ENCODE data around the gene SRPK2. TPM values are rescaled to one million over a fixed set of nuclear protein-coding genes. Genes with fewer than 3 reads are reported as not detected.

The SRPK2 gene
- polyA plus RNA-seq, 1 of the 3 experiments (the other 2 are of a cell fraction), result 15.4 TPM

DNA sequence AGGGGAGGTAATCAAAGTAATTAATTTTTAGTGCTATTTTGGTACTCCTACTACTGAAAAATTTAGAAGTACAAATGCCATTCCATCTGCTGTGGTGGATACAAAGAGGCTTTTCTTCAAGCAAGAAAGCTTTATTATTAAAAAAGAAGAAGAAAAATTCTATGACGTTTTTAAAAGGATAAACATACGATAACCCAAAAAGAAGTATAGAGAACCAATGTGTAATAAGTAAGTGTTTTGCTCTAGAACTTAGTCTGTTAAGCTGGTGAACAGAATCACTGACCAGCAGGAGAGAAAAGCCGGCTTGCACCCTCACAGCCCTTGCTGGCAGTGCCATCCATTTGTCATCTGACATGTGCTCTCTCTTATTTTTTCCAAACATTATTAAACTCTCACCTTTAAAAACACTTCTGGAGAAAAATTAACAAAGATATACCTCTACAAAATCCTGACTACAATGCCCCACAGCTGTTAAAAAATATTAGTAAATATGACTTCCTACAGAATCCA lies 81.5 kb downstream of the SRPK2 start:
- H3K4me3 ChIP-seq (ENCODE audit: low read depth in 2 of 2, low read length in 1 of 2), result no peak overlapping the region
- peaks cover 10% of the 10 kb centered on the region for H3F3A ChIP-seq (replicated peaks; ENCODE audit: insufficient read depth)
- no peak overlapping the region for H3K9ac ChIP-seq
- DNase-seq, result no peak
- ChIA-PET POLR2A (no interaction called here), CTCF (interaction anchor here (0.8 to 2.7 kb wide), 5 partner anchors 11 to 326 kb away, joined by 3 to 9 read pairs (median 3); no protein-coding TSS in a partner anchor)
- H2AFZ ChIP-seq (ENCODE audit: low read depth), result no peak overlapping the region
- H3K36me3 ChIP-seq (replicated peaks in 1 of 2; ENCODE audit: control insufficient read depth in 1 of 2, insufficient read depth in 2 of 2, low read length in 1 of 2), result peaks cover 0 to 3% of the 10 kb centered on the region in 2 experiments
- peaks cover 5 to 13% of the 10 kb centered on the region in 2 experiments; a peak in 3 of 4 replicates for H3K4me1 ChIP-seq (ENCODE audit: control insufficient read depth in 1 of 2, insufficient read depth in 2 of 2, low read depth in 1 of 2, low read length in 1 of 2)
- H3K27me3 ChIP-seq (ENCODE audit: insufficient read depth), result no peaks in the 10 kb centered on the region
- no peaks in the 10 kb centered on the region for H3K9me2 ChIP-seq
- H4K20me1 ChIP-seq (ENCODE audit: insufficient read depth), result peaks cover 82% of the 10 kb centered on the region
- H3K9me3 ChIP-seq, result no peaks in the 10 kb centered on the region
- H3K4me2 ChIP-seq, result no peak overlapping the region
- peaks cover 96% of the 10 kb centered on the region for H3K79me2 ChIP-seq (ENCODE audit: insufficient read depth)
- WGBS (ENCODE audit: low lambda C conversion rate), result 90% methylated on average over 3 of the region's 3 CpGs
- TF ChIP-seq, protein P1, sequence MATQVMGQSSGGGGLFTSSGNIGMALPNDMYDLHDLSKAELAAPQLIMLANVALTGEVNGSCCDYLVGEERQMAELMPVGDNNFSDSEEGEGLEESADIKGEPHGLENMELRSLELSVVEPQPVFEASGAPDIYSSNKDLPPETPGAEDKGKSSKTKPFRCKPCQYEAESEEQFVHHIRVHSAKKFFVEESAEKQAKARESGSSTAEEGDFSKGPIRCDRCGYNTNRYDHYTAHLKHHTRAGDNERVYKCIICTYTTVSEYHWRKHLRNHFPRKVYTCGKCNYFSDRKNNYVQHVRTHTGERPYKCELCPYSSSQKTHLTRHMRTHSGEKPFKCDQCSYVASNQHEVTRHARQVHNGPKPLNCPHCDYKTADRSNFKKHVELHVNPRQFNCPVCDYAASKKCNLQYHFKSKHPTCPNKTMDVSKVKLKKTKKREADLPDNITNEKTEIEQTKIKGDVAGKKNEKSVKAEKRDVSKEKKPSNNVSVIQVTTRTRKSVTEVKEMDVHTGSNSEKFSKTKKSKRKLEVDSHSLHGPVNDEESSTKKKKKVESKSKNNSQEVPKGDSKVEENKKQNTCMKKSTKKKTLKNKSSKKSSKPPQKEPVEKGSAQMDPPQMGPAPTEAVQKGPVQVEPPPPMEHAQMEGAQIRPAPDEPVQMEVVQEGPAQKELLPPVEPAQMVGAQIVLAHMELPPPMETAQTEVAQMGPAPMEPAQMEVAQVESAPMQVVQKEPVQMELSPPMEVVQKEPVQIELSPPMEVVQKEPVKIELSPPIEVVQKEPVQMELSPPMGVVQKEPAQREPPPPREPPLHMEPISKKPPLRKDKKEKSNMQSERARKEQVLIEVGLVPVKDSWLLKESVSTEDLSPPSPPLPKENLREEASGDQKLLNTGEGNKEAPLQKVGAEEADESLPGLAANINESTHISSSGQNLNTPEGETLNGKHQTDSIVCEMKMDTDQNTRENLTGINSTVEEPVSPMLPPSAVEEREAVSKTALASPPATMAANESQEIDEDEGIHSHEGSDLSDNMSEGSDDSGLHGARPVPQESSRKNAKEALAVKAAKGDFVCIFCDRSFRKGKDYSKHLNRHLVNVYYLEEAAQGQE (IDR thresholded peaks at IDR 0.05; ENCODE audit: low read depth, low read length), result no peak
- H3K27ac ChIP-seq (ENCODE audit: low read depth in 2 of 2, low read length in 1 of 2), result no peak overlapping the region

DNA sequence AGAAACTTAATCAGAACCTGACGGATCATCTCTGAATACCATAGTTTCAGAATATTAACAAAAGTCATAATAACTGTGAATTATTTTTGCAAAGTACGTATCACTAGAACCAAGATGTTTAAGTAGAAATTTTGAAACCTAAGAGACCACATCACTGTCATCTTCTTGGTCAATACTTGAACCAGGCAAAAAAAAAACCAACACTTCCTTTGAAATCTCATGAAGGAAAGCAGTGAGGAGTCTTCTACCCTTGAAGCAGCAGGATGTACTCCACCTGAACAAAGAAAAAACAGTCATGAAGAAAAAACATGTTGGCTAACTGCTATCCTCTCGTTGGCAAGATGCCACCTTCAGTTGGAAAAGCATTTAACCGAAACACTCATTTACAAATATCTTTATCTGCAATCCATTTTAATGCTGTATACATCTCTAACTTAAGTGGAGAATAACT lies 82.4 kb downstream of the SRPK2 start:
- Histone ChIP-seq H3K27ac (ENCODE audit: low read depth in 2 of 2, low read length in 1 of 2) (no peak overlapping the region), H3K79me2 (ENCODE audit: insufficient read depth) (peaks cover 96% of the 10 kb centered on the region), H3F3A (replicated peaks; ENCODE audit: insufficient read depth) (peaks cover 13% of the 10 kb centered on the region), H3K9me3 (no peaks in the 10 kb centered on the region), H3K36me3 (replicated peaks in 1 of 2; ENCODE audit: control insufficient read depth in 1 of 2, insufficient read depth in 2 of 2, low read length in 1 of 2) (peaks cover 0 to 3% of the 10 kb centered on the region in 2 experiments), H3K4me2 (no peak overlapping the region), H3K4me1 (ENCODE audit: control insufficient read depth in 1 of 2, insufficient read depth in 2 of 2, low read depth in 1 of 2, low read length in 1 of 2) (peaks cover 5 to 13% of the 10 kb centered on the region in 2 experiments; a peak in 3 of 4 replicates), H3K27me3 (ENCODE audit: insufficient read depth) (no peaks in the 10 kb centered on the region), H4K20me1 (ENCODE audit: insufficient read depth) (peaks cover 76% of the 10 kb centered on the region), H2AFZ (ENCODE audit: low read depth) (no peak overlapping the region), H3K9ac (no peak overlapping the region), H3K4me3 (ENCODE audit: low read depth in 2 of 2, low read length in 1 of 2) (no peak overlapping the region), H3K9me2 (no peaks in the 10 kb centered on the region)
- TF ChIP-seq, protein P2, sequence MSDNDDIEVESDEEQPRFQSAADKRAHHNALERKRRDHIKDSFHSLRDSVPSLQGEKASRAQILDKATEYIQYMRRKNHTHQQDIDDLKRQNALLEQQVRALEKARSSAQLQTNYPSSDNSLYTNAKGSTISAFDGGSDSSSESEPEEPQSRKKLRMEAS (IDR thresholded peaks at IDR 0.05; ENCODE audit: low read depth), result no peak
- TF ChIP-seq RXRA (IDR thresholded peaks at IDR 0.05; ENCODE audit: borderline replicate concordance, low read depth), result no peak
- no peak for TF ChIP-seq FOXJ3 (CRISPR knock-in tag; IDR thresholded peaks at IDR 0.05)
- no peak for TF ChIP-seq SIN3A (IDR thresholded peaks at IDR 0.05; ENCODE audit: borderline replicate concordance, low read depth, low read length)
- no peak for TF ChIP-seq TAF1 (IDR thresholded peaks at IDR 0.05; ENCODE audit: borderline replicate concordance, low read depth, low read length)
- TF ChIP-seq, protein P3, sequence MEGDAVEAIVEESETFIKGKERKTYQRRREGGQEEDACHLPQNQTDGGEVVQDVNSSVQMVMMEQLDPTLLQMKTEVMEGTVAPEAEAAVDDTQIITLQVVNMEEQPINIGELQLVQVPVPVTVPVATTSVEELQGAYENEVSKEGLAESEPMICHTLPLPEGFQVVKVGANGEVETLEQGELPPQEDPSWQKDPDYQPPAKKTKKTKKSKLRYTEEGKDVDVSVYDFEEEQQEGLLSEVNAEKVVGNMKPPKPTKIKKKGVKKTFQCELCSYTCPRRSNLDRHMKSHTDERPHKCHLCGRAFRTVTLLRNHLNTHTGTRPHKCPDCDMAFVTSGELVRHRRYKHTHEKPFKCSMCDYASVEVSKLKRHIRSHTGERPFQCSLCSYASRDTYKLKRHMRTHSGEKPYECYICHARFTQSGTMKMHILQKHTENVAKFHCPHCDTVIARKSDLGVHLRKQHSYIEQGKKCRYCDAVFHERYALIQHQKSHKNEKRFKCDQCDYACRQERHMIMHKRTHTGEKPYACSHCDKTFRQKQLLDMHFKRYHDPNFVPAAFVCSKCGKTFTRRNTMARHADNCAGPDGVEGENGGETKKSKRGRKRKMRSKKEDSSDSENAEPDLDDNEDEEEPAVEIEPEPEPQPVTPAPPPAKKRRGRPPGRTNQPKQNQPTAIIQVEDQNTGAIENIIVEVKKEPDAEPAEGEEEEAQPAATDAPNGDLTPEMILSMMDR (IDR thresholded peaks at IDR 0.05), result no peak
- TF ChIP-seq ELF1 (IDR thresholded peaks at IDR 0.05), result no peak
- POLR2A ChIA-PET, result no interaction called here
- WGBS (ENCODE audit: low lambda C conversion rate), result 89% methylated on average over 4 of the region's 4 CpGs
- CTCF ChIA-PET, result interaction anchor here (1.4 to 2.7 kb wide), 2 partner anchors 28 to 325 kb away, joined by 3 to 9 read pairs; no protein-coding TSS in a partner anchor
- DNase-seq, result no peak

Data from SK-N-SH (cell line).